Measurements from ENCODE around the gene PCDHGB3. TPM values are rescaled to one million over a fixed set of nuclear protein-coding genes. Genes with fewer than 3 reads are reported as not detected.
A peak's percentile ranks its signal among the peaks of the same experiment; 100 is the strongest.
"Not testable (repeated sequence)": the region's sequence is repeated elsewhere in the genome, so short reads cannot be mapped to it uniquely, and the experiment has no call there.

PCDHGB3 gene
- total RNA-seq, 1 experiment from 2014 or later: 1.6 TPM

DNA sequence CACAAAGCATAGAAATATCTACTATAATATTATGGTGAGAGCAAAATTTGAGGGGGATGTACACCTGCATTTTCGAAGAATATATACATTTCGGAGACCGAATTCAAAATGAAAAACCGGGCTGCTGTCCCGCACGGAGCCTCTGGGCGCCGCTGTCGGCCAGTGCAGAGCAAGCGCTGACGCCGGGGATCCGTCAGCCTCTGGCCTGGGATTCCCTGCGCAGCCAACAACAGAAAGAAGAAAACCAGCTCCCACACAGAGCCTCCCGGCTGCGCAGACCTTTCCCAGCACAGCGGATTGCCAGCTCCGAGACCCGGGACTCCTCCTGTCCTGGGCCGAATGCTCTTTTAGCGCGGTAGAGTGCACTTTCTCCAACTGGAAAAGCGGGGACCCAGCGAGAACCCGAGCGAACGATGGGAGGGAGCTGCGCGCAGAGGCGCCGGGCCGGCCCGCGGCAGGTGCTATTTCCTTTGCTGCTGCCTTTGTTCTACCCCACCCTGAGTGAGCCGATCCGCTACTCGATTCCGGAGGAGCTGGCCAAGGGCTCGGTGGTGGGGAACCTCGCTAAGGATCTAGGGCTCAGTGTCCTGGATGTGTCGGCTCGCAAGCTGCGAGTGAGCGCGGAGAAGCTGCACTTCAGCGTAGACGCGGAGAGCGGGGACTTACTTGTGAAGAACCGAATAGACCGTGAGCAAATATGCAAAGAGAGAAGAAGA is 37.9 kb downstream of the PCDHGB3 start, which contains the start of gene PCDHGB6:
TSS of gene PCDHGB6 (plus strand) at position 232 of the 716 bp plus-strand sequence. CDS start at position 414, 182 bp downstream.
- not testable (repeated sequence) for H3K4ac ChIP-seq (ENCODE audit: low read depth, low read length); H2BK15ac ChIP-seq (ENCODE audit: low read depth, low read length); H2BK12ac ChIP-seq (ENCODE audit: insufficient read length, low read depth, low read length); H3T11ph ChIP-seq (ENCODE audit: low read length); H4K91ac ChIP-seq (ENCODE audit: insufficient read length, low read depth, low read length); H2BK5ac ChIP-seq (ENCODE audit: insufficient read length, low read length); H3K27ac ChIP-seq (ENCODE audit: insufficient read length, low read depth, low read length); H3K18ac ChIP-seq (ENCODE audit: insufficient read length, low read depth, low read length); H2AFZ ChIP-seq (ENCODE audit: low read length); H3K14ac ChIP-seq (ENCODE audit: insufficient read depth, low read length); H2BK120ac ChIP-seq (ENCODE audit: low read depth, low read length, poor library complexity, severe bottlenecking); H3K27me3 ChIP-seq (ENCODE audit: insufficient read depth, low read length); H3K79me1 ChIP-seq (ENCODE audit: insufficient read depth, low read depth, low read length, poor library complexity, severe bottlenecking); H4K5ac ChIP-seq (ENCODE audit: insufficient read length, low read depth, low read length); H2BK20ac ChIP-seq (ENCODE audit: low read depth, low read length, poor library complexity, severe bottlenecking); H3K4me1 ChIP-seq (ENCODE audit: insufficient read depth, low read length); H3K23me2 ChIP-seq (ENCODE audit: insufficient read length, low read depth, low read length, poor library complexity, severe bottlenecking); H3K23ac ChIP-seq (ENCODE audit: insufficient read length, low read depth, low read length); H3K56ac ChIP-seq (ENCODE audit: insufficient read length, low read depth, low read length); H3K79me2 ChIP-seq (ENCODE audit: insufficient read depth, low read length); H4K8ac ChIP-seq (replicated peaks; ENCODE audit: insufficient read length, low read depth, low read length); H2AK5ac ChIP-seq (ENCODE audit: insufficient read length, low read length); H4K20me1 ChIP-seq (ENCODE audit: control insufficient read depth, insufficient read depth, insufficient read length); H3K4me1 Mint-ChIP-seq
- H3K4me2 ChIP-seq (ENCODE audit: insufficient read depth, insufficient read length, low read length): peak within 1 kb of the TSS; percentile 88
- peaks cover 22% of the 10 kb centered on the region for H3K27me3 Mint-ChIP-seq (ENCODE audit: low read depth)
- no CpG with 5 or more reads among the region's 51 CpGs for WGBS (ENCODE audit: extremely low coverage, insufficient read length, low lambda C conversion rate)
- DNase-seq: peak; percentile 80
- H3K9ac ChIP-seq (ENCODE audit: extremely low read depth, insufficient read length, low read length): peak within 1 kb of the TSS; percentile 54
- H3K27ac Mint-ChIP-seq: peak within 1 kb of the TSS in 2 of 3 experiments; percentile 58 to 96; a peak in 3 of 7 replicates
- peak within 1 kb of the TSS; percentile 90 to 94 for H3K4me3 Mint-ChIP-seq
- H3K9me3 Mint-ChIP-seq: peaks cover 24 to 34% of the 10 kb centered on the region in 2 experiments
- H3K9me3 ChIP-seq (ENCODE audit: control insufficient read depth, low read depth, low read length): peaks cover 15% of the 10 kb centered on the region
- TF ChIP-seq, protein P1, sequence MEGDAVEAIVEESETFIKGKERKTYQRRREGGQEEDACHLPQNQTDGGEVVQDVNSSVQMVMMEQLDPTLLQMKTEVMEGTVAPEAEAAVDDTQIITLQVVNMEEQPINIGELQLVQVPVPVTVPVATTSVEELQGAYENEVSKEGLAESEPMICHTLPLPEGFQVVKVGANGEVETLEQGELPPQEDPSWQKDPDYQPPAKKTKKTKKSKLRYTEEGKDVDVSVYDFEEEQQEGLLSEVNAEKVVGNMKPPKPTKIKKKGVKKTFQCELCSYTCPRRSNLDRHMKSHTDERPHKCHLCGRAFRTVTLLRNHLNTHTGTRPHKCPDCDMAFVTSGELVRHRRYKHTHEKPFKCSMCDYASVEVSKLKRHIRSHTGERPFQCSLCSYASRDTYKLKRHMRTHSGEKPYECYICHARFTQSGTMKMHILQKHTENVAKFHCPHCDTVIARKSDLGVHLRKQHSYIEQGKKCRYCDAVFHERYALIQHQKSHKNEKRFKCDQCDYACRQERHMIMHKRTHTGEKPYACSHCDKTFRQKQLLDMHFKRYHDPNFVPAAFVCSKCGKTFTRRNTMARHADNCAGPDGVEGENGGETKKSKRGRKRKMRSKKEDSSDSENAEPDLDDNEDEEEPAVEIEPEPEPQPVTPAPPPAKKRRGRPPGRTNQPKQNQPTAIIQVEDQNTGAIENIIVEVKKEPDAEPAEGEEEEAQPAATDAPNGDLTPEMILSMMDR (conservative IDR thresholded peaks at IDR 0.05): peak; percentile 88
- peaks cover 11 to 28% (median 18%) of the 10 kb centered on the region in 3 experiments for H3K36me3 Mint-ChIP-seq (ENCODE audit: insufficient read depth in 1 of 3, low read depth in 3 of 3)

Data from H9 (cell line).